ENCODE results near the gene GRIP2.
"Not testable (repeated sequence)": the region's sequence is repeated elsewhere in the genome, so short reads cannot be mapped to it uniquely, and the experiment has no call there.

Gene GRIP2

GRCh38 chr3:14520967-14521366, 19.2 kb downstream of the GRIP2 start:
- DNase-seq (ENCODE audit: low spot score) = no peak

- no peak for DNase-seq (ENCODE audit: low spot score)
Observed at GRCh38 chr3:14520149-14520548, 20.0 kb downstream of the GRIP2 start.

- DNase-seq (ENCODE audit: low spot score) = no peak
Observed at GRCh38 chr3:14519406-14519805, 20.7 kb downstream of the GRIP2 start.

- DNase-seq (ENCODE audit: low spot score) = no peak
Observed at GRCh38 chr3:14518893-14519292, 21.2 kb downstream of the GRIP2 start.

GRCh38 chr3:14518432-14518802, 21.7 kb downstream of the GRIP2 start:
- no peak for DNase-seq (ENCODE audit: low spot score)

- DNase-seq (ENCODE audit: low spot score) = no peak
Observed at GRCh38 chr3:14517601-14518431, 22.3 kb downstream of the GRIP2 start.

- no peak for DNase-seq (ENCODE audit: low spot score)
Observed at GRCh38 chr3:14516738-14517345, 23.3 kb downstream of the GRIP2 start.

- not testable (repeated sequence) for DNase-seq (ENCODE audit: low spot score)
Observed at GRCh38 chr3:14515526-14515925, 24.6 kb downstream of the GRIP2 start.

- DNase-seq (ENCODE audit: low spot score) = no peak
Observed at GRCh38 chr3:14514323-14514720, 25.8 kb downstream of the GRIP2 start.

- no peak for DNase-seq (ENCODE audit: low spot score)
Observed at GRCh38 chr3:14513566-14514322, 26.4 kb downstream of the GRIP2 start.

- no peak for DNase-seq (ENCODE audit: low spot score)
Observed at GRCh38 chr3:14512942-14513327, 27.2 kb downstream of the GRIP2 start.

- no peak for DNase-seq (ENCODE audit: low spot score)
Observed at GRCh38 chr3:14512281-14512941, 27.7 kb downstream of the GRIP2 start.

- DNase-seq (ENCODE audit: low spot score) = no peak
Observed at GRCh38 chr3:14511623-14512280, 28.4 kb downstream of the GRIP2 start.

- no peak for DNase-seq (ENCODE audit: low spot score)
Observed at GRCh38 chr3:14510838-14511622, 29.1 kb downstream of the GRIP2 start.

- DNase-seq (ENCODE audit: low spot score) = no peak
Observed at GRCh38 chr3:14509796-14510100, 30.4 kb downstream of the GRIP2 start.

GRCh38 chr3:14508966-14509795, 31.0 kb downstream of the GRIP2 start:
- DNase-seq (ENCODE audit: low spot score) = peak; percentile 35

- no peak for DNase-seq (ENCODE audit: low spot score)
Observed at GRCh38 chr3:14508505-14508819, 31.7 kb downstream of the GRIP2 start.

GRCh38 chr3:14507757-14508504, 32.2 kb downstream of the GRIP2 start:
- DNase-seq (ENCODE audit: low spot score) = no peak

- no peak for DNase-seq (ENCODE audit: low spot score)
Observed at GRCh38 chr3:14507305-14507741, 32.8 kb downstream of the GRIP2 start.

Measured in Ammon's horn (tissue), 1 donor.